WI38 (cell line): ENCODE data around the gene CRYGN.

Source experiments
- H3K4me3 ChIP-seq: 2 replicates; pipeline ENCODE4 v1.5.1; 2011; ENCODE audit warnings: low read depth, mild to moderate bottlenecking, control low read depth, low read length
- TF ChIP-seq, protein P1 (sequence below): IDR thresholded peaks from 2 replicates; pipeline ENCODE4 v1.5.1; 2012; ENCODE audit warnings: low read depth, mild to moderate bottlenecking, control low read depth, low read length

CRYGN gene

DNA sequence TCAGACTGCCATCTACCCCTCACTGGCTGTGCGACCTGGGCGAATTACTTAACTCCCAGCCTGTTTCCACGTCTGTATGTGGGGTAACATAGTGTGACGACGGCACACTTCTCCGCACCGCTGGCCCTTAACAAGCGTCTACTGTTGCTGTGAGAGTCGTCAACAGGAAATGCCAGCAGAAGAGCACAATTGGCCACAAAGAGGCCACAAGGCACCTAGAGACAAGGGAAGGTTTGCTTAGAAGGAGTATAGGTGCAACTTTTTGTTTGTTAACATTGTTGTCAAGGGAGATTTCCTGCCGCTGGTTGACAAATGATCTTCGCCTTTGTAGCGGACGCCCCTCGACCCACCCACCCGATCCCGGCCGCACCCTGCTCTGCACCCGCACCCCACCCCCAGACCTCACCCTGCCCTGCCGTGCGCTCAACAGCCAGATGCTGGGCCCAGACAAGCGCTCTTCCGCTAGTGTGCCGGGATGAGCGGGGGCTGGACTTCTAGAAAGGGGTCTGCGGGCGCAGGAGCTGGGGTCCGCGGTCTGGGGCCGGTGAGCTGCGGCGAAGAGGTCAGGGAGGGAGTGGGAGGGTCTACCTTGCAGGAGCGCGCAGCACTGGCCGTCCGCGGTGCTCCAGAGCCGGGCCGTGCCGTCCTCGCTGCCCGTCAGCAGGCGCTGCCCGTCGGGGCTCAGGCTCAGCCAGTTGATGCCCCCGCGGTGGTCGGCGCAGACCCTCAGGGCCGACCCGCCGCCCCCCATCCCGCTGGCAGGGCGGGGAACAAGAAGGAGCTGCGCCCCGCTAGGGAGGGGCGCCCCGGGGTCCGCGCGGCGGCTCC, 30.9 kb downstream of the CRYGN start:
- H3K4me3 ChIP-seq: no peak overlapping the region

DNA sequence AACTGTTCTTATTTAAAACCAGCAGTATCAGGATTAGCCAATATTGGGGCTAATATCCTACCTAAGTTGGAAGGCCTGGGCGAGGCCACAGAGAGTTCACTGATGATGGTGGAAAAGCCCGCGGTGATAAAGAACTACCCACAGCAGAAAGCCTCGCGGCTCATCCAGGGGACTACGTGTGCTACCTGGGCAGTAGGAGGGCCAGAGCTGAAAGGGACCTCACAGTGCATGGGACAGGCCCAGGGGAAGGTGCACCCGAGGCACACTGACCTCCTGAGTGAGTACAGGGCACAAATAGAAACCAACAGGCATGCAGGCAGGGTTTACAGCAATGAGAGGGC, 31.5 kb downstream of the CRYGN start:
- TF ChIP-seq, protein P1, sequence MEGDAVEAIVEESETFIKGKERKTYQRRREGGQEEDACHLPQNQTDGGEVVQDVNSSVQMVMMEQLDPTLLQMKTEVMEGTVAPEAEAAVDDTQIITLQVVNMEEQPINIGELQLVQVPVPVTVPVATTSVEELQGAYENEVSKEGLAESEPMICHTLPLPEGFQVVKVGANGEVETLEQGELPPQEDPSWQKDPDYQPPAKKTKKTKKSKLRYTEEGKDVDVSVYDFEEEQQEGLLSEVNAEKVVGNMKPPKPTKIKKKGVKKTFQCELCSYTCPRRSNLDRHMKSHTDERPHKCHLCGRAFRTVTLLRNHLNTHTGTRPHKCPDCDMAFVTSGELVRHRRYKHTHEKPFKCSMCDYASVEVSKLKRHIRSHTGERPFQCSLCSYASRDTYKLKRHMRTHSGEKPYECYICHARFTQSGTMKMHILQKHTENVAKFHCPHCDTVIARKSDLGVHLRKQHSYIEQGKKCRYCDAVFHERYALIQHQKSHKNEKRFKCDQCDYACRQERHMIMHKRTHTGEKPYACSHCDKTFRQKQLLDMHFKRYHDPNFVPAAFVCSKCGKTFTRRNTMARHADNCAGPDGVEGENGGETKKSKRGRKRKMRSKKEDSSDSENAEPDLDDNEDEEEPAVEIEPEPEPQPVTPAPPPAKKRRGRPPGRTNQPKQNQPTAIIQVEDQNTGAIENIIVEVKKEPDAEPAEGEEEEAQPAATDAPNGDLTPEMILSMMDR: no peak
- H3K4me3 ChIP-seq: no peak overlapping the region

More for the DNA sequence above, 30.9 kb downstream of the CRYGN start:
- TF ChIP-seq, protein P1: no peak

DNA sequence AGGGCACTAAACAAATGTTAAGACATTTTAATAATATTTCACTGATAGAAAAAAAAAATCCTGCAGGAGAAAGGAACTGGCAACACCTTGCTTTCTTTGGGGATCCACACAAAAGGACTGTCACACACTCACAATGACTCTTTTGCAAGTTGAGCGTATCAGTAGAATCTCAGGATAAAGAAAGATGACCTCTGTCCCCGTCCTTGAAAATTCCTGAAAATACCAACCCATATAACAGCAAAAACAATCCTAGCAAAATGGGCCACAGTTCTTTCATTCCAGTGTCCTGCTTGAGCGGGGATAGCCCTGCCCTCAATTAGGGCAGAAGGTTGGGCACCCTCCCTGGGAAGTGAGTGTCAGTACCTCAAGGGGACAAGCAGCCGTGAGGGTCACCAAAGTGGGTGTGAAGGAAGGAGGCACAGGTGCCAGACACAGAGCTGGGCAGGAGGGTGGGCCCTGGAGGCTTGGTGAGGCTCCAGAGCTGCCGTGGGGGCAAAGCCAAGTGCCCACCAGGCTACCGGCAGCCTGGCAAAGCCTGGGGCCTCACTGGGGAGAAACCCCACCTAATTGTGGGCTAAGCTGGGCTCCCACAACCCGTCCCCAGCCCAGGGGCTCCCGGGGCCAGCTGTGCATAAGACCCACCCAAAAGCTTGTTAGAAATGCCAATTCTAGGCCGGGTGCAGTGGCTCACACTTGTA, 32.9 kb downstream of the CRYGN start:
- TF ChIP-seq, protein P1: no peak
- no peak overlapping the region for H3K4me3 ChIP-seq

DNA sequence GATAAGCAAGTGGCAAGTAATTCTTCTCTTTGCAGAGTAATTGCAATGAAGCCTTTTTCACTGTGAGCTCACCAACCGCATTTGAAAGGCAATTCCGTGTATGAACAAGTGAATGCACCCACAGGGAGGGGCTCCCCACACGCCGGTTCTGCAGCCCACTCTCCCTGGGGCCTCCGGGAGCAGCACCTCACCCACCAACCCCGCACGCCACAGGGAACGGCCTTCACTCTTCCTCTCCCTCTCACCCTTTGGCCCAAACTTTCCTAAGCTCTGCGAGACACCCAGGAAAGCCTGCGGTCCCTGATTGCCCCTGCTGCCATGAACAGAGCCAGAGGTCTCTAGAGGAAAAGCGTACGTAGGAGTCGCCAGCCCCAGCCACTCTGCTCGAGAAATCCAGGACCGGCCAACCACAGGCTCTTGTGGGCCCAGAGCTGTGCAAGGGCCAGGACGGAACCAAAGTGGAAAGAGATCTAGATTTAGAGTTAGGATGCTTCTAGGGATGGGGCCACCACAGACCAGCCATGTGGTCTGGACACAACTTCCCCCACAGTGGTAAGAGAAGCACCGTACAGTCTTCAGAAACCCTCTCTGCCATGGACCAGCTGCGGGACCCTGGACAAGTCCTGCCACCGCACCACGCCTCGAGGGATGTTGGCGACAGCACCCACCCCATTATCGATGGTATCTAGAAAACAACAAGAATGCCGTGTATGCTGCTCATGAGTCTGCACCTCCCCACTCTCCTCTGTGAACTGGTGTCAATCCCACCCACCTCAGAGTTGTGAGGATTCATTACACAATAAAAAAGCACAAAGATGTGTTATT, 33.7 kb downstream of the CRYGN start:
- H3K4me3 ChIP-seq: no peak overlapping the region
- TF ChIP-seq, protein P1: no peak

DNA sequence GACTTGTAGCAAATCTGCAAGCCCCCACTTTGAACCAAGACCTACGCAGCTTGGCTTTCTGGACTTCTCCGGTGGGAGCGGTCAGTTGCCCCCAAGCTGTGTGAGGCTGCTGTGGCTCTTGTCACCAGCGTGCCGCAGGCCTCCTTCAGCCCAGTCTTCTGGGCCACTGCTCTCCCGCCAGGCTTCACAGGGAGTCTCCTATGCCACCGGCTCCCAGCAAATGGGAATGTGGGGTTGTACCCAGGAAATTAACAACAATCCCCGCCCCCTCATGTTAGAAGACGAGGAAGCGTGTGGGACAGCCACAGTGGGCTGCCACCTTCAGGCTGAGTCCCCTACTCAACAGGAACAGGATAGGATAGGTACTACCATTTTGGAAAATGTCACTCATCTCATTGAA, 34.4 kb downstream of the CRYGN start:
- TF ChIP-seq, protein P1: no peak
- H3K4me3 ChIP-seq: no peak overlapping the region

DNA sequence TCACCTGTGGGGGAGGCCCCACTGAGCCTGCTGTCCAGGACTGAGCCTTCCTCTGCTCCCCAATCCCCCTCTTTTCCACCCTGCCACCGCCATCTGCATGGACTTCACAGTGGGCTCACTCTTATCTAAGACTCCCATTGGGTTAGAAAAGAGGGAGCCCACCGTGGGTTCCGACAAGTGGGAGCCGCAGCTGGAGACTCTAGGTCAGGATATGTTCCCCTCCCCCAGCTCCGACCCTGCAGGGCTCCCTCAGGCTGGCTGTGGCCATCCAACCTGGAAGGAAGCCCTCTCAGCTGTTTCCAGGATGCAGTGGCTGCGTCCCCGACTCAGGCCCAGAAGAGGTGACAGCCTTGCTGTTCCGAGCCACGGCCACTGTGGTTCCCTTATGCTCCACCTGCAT, 34.9 kb downstream of the CRYGN start:
- H3K4me3 ChIP-seq: no peak overlapping the region
- TF ChIP-seq, protein P1: no peak
